Measurements from ENCODE around the gene KLHL42. TPM values are rescaled to one million over a fixed set of nuclear protein-coding genes. Genes with fewer than 3 reads are reported as not detected.
"Not testable (repeated sequence)": the region's sequence is repeated elsewhere in the genome, so short reads cannot be mapped to it uniquely, and the experiment has no call there.

Gene KLHL42, protein sequence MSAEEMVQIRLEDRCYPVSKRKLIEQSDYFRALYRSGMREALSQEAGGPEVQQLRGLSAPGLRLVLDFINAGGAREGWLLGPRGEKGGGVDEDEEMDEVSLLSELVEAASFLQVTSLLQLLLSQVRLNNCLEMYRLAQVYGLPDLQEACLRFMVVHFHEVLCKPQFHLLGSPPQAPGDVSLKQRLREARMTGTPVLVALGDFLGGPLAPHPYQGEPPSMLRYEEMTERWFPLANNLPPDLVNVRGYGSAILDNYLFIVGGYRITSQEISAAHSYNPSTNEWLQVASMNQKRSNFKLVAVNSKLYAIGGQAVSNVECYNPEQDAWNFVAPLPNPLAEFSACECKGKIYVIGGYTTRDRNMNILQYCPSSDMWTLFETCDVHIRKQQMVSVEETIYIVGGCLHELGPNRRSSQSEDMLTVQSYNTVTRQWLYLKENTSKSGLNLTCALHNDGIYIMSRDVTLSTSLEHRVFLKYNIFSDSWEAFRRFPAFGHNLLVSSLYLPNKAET
- 28.0 and 39.0 TPM in 2 replicates for total RNA-seq

DNA sequence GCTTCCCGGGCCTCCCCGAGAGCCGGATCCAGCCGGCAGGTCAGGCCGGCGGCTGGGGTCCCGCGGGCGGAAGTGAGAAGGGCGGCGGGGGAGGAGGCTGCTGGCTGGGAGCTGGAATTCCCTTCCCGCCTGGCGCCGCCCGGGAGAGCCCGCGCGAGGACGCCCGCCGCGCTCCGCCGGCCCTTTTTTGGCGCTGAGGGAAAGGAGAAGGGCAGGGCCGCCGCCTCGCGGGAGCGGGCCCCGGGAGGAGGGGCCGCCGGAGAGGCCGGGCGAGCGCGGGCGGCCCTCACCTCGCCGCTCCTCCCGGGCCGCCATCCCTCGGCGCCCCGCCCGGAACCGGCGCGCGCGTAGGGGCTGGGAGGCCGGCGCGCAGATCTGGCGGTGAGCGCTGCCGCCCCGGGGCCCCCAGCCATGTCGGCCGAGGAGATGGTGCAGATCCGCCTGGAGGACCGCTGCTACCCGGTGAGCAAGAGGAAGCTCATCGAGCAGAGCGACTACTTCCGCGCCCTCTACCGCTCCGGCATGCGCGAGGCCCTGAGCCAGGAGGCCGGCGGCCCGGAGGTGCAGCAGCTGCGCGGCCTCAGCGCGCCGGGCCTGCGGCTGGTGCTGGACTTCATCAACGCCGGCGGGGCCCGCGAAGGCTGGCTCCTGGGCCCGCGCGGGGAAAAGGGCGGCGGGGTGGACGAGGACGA lies at the start of gene KLHL42, which contains the start of gene MANSC4:
Gene KLHL42 (plus strand): TSS at position 314 of the 692 bp plus-strand sequence. CDS start 98 bp downstream, at position 412.
Gene MANSC4 (minus strand): TSS at position 317 of the 692 bp plus-strand sequence. CDS start 8,960 bp downstream, outside the sequence.
- no peak for DNase-seq (ENCODE audit: low read depth, low spot score)

DNA sequence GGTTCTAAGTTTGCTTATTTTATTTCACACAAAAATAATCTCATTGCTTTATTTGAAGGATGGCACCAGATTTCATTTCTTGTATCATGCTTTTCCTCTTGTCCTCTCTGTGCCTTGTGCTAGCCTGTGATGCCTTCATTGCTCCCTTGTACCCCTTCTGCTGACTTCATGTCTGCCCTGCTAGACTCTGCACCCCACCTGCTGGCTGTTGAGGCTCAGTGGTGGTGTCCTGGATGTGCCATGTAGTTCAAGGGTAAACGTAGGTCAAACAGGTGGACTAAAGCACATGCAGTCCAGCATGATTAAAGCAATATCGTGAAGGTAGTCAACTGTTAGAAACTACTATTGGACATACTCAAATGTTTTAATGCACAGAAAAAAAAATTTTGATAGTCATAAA lies 47.8 kb upstream of the KLHL42 start:
- DNase-seq (ENCODE audit: low read depth, low spot score) = no peak

DNA sequence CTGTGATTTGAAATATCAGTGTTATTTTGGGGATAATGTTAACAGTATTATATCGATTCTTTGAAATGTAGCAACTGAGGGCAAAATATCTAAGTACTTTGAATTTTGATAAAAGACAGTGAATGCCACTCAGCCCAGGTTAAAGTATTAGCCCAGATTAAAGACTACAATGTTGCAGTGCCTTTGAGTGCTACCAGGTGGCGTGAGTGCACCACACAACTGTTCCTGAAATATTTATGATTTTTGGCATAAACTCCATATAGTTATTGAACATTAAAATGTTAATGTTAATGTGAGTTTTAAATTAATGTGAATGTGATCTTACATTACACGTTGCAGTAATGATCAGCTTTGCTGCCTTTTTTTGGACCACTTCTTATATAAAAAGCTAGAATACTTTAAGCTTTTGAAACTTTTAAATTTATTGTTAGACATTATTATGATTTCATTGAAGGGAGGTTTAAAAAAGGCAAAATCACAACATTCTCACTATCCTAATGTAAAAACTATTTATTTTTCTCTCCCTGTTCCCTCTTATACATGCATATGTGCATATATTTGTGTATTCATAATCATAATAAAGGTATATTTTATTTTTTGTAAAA lies 46.9 kb upstream of the KLHL42 start:
- DNase-seq (ENCODE audit: low read depth, low spot score) = no peak

DNA sequence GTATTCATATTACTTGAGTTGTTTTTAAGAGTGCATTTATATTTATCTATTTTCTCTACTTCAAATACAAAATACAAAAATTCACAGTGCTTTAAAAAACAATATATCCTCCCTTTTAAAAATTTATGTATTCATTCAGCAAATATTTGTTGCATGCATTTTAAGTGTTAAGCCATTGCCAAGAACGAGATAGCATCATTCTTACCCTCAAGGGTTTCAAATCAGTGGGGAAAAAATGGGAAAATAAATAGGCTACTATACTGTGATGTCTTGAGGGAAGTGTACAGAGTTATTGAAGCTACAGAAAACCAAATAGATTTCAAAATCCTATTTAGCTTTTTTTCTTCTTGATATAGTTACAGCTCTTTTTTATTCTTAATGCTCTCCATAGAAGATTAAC lies 46.2 kb upstream of the KLHL42 start:
- no peak for DNase-seq (ENCODE audit: low read depth, low spot score)

DNA sequence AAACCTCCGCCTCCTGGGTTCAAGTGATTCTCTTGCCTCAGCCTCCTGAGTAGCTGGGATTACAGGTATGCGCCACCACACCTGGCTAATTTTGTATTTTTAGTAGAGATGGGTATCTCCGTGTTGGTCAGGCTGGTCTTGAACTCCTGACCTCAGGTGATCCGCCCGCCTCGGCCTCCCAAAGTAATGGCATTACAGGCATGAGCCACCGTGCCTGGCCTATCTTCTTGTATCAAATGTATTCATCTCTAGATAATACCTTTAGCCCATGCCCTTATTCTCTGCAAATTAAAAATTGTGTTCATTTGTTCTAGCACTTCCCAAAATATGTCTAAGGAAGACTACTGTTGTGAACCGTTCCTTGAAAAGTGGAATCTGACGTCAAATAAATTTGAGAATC lies 45.7 kb upstream of the KLHL42 start:
- not testable (repeated sequence) for DNase-seq (ENCODE audit: low read depth, low spot score)

DNA sequence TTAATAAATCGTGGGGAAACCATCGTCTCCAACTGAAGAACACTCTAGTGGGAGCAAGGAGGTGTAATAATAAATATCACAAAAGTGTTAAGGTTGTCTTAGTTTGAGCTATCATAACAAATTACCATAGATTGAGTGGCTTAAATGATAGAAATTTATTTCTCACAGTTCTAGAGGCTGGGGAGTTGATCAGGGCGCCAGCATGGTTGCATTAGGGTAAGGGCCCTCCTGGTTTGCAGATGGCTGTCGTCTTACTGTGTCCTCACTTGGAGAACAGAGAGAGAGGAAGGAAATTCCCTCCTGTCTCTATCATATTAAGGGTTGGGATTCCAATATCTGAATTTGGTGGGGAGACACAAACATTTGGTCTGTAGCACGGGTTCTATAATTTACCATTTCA lies 36.4 kb upstream of the KLHL42 start:
- DNase-seq (ENCODE audit: low read depth, low spot score) = no peak

DNA sequence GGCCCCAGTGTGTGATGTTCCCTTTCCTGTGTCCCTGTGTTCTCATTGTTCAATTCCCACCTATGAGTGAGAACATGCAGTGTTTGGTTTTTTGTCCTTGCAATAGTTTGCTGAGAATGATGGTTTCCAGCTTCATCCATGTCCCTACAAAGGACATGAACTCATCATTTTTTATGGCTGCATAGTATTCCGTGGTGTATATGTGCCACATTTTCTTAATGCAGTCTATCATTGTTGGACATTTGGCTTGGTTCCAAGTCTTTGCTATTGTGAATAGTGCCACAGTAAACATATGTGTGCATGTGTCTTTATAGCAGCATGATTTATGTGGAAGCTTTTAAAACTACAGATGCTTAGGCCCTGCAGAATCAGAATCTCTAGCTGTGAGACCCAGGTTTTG lies 34.3 kb upstream of the KLHL42 start:
- DNase-seq (ENCODE audit: low read depth, low spot score) = not testable (repeated sequence)

DNA sequence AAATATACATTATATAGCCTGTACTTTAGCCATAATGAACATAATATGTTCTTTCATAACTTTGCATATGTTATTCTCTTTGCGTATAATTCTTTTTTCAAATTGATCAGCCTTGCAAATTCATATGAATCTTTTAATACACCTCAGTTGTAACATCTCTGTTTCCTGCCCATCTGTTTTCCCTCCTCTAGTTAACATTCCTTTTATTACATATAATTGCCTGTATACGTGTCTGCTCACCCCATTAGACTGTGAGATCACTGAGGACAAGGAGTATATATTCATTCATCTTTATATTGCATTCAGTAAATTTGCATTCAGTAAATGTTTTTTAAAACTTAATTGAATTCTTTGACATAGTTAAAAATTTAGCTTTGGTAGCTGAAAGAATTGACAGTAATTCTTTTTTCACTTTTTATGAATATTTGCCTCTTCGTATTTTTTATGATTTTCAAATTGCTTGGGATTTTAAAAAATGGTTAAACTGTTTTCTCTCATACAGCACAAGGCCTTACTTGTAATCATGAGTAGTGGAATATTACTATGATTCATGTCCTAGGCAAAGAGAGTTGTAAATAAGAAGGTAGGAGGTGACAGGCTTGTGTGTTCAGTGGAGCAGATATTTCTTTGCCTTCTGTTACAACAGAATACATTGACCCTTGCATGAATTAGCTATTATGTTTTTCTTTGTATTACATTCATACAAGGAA lies 32.8 kb upstream of the KLHL42 start:
- DNase-seq (ENCODE audit: low read depth, low spot score) = no peak

DNA sequence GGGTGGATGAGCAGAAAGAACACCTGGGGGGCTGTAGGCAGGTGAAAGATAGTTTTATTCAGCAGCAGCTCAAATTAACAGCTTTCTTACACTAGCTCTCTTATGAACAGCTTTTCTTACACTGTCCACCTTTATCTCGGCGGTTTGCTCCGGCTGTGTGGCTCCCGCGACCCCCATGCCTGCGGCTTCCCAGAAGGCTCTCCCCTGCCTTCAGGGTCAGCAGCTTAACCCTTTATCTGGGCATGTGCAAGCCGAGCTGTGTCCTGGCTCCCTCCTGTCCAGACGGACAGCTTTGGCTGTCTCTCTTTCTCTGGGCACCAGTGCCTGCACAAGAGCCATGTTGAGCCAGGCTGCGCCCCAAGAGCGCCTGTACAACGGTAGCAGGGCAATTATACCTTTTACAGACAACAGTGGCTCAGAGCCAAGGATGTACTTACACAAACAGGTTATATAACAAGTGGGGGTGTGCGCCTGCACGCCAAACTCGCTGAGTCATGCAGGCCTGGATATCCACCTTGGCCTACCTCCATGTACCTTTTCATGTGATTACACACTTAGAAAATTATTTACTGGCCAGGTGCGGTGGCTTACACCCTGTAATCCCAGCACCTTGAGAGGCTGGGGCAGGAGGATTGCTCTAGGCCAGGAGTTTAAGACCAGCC lies 28.5 kb upstream of the KLHL42 start:
- DNase-seq (ENCODE audit: low read depth, low spot score) = no peak

DNA sequence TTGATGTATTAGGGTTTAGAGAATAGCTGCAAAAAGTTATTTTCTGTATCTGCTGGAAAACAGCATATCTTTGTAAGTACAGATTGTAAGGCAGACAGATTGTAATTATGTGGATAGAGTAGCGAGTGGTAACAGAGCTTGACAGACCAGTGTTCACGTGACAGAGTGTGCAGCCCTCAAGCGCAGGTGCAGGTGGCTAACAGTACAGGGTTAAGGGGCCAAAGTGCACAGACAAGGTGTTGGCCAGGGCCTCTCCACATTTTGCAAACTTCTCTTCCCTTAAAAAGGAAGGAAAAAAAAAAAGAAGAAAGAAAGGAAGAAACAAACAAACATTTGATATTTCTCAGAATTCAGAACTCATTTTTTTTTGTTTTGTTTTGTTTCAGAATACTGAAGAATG lies 25.2 kb upstream of the KLHL42 start:
- no peak for DNase-seq (ENCODE audit: low read depth, low spot score)

DNA sequence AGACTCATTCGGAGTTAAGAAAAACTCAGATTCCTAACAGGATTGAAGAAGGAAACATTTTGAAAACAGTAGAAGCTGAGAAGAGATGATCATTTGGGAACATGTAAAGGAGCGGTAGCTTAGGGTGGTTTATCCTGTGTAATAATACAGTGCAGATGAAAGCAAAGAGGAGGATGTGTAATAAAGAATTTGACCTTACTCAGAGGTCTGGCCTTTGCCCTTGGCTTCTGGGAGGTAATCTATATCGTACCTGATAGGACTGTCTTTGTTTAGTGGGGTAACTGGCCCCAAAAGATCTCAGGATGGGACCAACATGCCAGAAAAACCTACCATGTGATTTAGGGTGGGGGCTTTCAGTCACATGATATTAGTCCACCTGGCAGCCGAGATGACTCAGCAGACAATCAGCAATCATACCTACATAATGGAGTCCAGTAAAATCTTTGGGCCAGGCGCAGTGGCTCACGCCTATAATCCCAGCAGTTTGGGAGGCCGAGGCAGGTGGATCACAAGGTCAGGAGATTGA lies 23.3 kb upstream of the KLHL42 start:
- DNase-seq (ENCODE audit: low read depth, low spot score) = no peak

DNA sequence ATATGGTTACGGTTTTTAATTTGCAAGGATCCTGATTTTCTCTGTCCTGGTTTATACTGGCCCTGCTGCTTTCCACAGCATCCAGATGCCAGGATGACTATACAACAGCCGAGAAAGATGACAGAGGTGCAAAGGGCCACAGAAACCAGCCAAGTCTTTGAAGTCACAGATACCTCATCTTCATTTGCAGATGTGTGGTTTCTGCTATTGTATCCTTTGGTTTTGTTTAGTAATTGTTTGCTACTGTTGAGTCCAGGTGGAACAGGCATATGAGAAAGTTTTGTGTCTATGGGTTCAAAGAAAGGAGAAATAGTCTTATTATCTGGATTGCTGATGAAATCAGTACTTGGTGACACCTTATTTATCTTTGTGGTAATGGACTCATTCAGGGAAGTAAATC lies 17.3 kb upstream of the KLHL42 start:
- no peak for DNase-seq (ENCODE audit: low read depth, low spot score)

DNA sequence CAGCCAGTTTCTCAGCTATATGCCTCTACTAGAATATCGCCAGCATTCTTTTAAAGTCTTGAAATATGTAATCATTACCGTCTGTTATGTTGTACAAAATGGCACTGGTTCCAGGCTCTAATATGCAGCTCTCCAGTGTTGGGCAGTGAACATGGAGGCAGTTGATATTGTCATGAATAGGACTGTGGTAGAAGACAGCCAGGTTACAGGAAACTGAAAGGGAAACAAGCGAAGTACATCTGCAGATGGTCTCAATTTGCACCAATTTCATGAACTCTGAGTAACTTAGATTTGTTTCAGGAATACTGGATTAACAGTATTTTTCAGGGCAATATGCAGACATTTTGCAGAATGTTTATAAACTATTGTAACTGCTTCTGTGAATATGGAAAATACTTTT lies 13.4 kb upstream of the KLHL42 start:
- no peak for DNase-seq (ENCODE audit: low read depth, low spot score)

DNA sequence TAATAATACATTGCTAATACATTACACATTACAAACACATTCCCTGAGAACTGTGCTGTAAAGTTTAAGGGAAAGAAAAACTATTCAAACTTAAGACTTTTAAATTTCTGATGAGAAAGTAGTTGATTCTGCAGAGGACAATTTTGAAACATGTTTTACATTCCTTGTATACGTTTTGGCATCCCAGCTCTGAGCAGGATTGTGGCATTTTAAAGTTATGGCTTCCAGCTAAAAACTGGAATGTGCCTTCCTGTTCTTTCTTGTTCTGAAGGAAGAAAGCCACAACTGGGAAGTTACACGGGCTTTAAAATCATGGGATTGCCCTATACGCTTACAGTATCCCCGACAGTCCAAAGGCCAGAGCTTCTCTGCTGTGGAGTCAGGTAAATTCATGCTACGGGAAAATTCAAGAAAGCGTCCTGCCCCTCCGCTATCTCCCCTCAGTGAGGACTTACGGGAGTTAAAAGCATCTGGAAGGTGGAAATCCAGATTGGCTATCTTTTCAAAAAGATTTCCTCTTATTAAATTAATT lies 10.8 kb upstream of the KLHL42 start:
- no peak for DNase-seq (ENCODE audit: low read depth, low spot score)

DNA sequence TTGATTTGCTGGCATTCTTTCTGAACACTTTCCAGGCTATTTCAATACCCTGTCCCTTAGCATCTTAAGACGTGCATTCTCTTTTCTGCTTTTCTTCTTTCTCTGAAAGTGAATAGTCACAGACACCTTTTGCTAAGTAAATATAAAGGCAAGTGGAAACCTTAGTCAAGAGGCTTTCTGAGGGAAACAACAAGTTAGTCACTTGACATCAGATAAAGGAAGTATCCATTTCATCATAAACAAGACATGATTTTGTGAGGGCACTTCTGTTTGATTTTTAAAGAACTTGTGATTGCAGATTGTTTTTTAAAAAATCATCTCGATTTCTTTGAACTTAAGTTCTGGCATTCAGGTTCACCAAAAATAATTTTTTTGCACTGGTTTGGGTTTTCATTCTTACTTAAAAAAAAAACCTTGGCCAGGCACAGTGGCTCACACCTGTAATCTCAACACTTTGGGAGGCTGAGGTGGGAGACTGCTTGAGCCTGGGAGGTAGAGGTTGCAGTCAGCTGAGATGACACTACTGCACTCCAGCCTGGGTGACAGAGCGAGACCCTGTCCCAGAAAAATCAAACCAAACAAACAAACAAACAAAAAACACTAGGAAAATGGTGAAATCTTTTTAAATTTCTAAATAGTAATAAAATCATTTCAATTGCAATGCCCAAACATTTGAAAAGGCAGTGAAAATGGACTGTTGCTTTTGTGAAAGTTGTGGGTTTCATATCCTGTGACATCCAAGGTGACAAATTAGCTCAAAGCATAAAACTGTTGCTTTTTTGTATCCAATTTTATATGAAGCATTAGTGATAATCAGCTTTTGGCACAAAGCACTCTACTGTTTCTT lies 8.3 kb upstream of the KLHL42 start:
- DNase-seq (ENCODE audit: low read depth, low spot score) = no peak

DNA sequence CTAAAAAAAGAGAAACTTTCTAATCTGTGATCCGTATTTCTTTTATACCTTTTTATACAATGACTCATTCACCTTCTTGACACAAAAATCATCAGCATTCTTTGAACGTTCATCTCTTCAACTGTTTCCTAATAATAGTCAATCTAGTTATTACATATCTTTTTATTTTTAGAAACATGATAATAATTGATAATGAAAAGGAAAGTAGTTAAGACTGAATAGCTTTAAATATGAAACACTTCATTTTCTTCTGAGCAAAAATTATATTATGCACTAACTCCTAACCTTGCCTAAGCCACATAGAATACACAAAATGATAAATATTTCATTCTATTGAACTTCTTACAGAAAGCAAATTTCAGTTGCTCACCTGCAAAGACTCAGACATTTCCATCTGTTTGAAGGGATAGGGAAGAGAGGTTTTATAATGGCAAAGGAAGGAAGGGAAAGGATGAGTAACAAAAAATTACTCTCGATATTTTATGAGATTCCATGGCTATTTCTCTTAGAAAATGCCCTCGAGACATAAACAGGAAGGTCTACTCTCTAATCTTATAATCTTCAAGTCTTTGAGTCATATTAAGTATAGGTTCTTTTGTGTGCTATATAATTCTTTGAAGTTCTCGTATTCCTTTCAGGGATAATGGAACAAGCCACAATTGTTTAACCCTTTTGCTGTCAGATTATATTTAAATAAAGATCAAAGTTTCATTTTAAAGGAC lies 7.5 kb upstream of the KLHL42 start:
- DNase-seq (ENCODE audit: low read depth, low spot score) = no peak

DNA sequence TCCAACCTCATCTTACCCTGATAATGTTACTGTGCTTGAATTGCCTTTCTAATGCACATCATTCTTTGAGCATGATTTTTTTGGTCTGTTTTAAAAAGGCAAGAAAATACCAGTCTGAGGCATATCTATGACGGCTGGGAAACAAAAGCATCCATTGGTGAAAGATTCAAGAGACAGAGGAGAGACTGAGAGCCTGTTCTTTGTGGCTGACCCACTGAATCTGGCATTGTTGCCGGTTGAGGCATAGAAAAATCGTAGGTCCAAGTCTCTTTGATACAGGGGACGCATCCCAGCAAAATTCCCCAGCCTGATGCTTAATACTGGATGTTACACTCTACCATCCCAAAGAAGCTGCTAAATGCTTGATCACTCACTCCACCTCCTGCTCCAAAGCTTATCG lies 2.9 kb upstream of the KLHL42 start:
- DNase-seq (ENCODE audit: low read depth, low spot score) = no peak

DNA sequence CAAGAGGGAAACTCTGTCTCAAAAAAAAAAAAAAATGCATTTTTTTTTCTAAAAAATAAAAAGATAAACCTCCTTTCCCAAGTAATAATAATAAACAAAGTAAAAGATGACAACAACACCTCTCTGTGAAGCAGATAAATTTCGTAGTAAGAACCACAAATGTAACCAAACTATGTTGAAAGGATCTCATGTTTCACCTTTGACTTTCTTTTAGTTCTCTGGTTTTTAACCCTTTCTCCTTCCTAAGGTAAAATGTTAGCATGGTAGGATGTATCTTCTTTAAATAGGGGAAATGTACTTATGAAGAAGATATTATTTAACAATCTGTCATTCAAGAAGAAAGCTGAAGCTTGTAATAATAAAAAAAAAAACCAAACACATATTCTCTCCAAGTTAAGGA lies 1.8 kb upstream of the KLHL42 start:
- DNase-seq (ENCODE audit: low read depth, low spot score) = no peak

DNA sequence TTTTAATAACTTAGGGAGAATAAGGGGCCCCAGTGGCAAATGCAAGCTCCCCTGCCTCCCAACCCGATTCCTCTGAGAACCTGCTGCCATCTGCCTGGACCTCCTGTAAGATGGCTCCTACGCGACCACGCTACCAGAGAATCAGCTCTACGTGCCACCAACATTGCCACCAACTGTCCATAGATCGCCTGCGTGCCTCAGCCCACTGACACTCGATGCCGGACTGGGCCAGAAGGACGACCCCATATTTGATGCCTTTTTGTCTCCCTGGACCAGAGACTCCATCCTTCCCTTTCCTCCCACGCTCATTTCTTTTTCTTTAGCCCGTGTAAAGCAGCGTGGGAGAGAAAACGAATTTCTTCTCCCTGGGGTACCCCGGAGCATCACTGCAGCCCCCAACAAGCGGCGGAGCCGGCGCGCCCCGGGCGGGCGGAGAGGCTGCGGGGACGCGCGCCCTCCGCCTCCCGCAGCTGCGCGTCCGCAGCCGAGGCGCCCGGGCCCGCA lies 565 bp upstream of the KLHL42 start:
- DNase-seq (ENCODE audit: low read depth, low spot score) = no peak
